Measurements from ENCODE around the gene P3H3.

The P3H3 gene

DNA sequence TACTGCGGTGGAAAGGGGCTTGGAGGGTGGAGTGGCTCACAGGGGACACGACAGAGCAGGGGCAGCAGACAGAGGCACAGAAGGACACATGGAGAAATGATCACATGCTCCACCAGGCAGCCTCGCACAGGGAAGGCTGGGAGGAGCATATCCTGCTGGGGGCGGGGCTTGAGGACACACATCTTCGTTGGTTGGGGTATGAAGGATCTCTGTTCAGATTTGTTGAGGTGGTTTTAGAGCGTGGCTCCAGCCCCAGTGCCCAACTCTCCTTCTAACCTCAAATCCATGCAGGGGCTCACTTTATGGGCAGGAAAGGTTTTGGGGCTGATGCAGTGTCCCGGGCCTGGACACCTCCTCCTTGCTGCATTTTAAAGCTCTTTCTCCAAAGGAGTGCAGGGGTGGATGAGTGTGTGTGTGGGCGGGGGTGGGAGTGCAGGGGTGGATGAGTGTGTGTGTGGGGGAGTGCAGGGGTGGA is 733 bp upstream of the P3H3 start:
- peak overlapping the region; percentile 62 for H3K4me3 Mint-ChIP-seq
- H3K27me3 Mint-ChIP-seq (ENCODE audit: low read depth) = peaks cover 68% of the 10 kb centered on the region
- H3K9me3 Mint-ChIP-seq = no peaks in the 10 kb centered on the region
- peak overlapping the region; percentile 32 for H3K27ac Mint-ChIP-seq
- H3K4me1 Mint-ChIP-seq (ENCODE audit: low read depth) = peaks cover 18% of the 10 kb centered on the region
- no peaks in the 10 kb centered on the region for H3K36me3 Mint-ChIP-seq (ENCODE audit: low read depth)

DNA sequence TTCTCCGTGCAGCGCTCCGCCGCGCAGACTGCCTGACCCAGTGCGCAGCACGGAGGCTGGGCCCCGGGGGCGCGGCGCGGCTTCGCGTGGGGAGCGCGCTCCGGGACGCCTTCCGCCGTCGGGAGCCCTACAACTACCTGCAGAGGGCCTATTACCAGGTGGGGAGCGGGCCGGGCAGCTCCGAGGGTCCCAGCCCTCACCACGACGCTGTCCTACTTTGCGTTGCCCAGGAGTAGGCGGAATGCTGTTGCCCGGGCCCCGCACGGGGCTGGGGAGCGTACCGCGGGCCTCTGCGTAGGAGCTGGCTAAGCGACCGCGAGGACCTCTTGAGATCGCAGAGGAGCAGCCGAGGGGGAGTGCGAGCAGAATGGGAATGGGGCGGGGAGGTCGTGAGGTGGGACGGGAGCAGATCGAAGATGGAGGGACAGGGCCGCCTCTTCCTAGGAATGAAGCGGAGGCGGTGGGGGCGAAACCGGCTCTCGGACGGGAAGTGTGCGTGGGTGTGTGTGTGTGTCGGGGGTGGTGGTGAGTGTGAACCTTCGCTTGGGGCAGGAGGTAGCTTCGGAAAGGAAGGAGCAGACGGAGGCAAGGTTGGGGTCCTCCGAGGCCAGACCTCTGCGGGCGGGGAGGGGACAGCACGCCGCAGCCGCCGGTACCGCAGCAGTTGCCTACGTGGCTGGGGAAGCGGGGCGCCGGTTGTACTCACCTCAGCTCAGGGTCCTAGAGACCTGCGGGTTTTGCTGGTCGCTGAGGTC is 751 bp downstream of the P3H3 start:
- Mint-ChIP-seq H3K36me3 (ENCODE audit: low read depth) (no peaks in the 10 kb centered on the region), H3K27me3 (ENCODE audit: low read depth) (peaks cover 58% of the 10 kb centered on the region), H3K4me3 (peak overlapping the region; percentile 85), H3K9me3 (no peaks in the 10 kb centered on the region), H3K27ac (peak overlapping the region; percentile 72), H3K4me1 (ENCODE audit: low read depth) (peaks cover 18% of the 10 kb centered on the region)

DNA sequence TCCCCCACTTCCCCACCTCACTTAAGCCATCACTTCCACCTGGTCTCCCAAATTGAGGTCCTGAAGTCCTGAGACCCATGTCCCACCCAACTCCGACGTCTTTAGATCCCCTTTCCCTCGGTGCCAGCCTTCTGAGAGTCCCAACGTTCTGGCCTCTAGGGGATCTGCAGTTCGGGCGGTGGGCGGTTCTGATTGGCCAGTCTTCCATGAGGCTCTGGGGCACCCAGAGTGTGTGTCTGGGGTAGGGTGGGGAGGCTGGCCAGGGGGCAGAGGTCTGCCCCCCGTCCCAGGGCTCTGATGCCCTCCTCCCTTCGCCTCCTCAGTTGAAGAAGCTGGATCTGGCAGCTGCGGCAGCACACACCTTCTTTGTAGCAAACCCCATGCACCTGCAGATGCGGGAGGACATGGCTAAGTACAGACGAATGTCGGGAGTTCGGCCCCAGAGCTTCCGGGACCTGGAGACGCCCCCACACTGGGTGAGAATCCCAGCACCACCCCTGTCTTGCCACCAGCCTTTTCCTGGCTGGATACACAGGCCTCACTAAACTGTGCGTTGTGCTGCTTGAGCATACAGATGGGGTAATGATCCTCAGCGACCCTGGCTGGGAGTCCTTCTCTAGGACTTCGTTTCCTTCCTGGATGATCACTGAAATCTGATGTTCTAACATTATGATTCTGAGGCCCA is 1.5 kb downstream of the P3H3 start:
- H3K27ac Mint-ChIP-seq = no peak overlapping the region
- H3K4me3 Mint-ChIP-seq = peak overlapping the region; percentile 85
- H3K9me3 Mint-ChIP-seq = no peaks in the 10 kb centered on the region
- H3K36me3 Mint-ChIP-seq (ENCODE audit: low read depth) = no peaks in the 10 kb centered on the region
- H3K4me1 Mint-ChIP-seq (ENCODE audit: low read depth) = peaks cover 20% of the 10 kb centered on the region
- peaks cover 53% of the 10 kb centered on the region for H3K27me3 Mint-ChIP-seq (ENCODE audit: low read depth)

DNA sequence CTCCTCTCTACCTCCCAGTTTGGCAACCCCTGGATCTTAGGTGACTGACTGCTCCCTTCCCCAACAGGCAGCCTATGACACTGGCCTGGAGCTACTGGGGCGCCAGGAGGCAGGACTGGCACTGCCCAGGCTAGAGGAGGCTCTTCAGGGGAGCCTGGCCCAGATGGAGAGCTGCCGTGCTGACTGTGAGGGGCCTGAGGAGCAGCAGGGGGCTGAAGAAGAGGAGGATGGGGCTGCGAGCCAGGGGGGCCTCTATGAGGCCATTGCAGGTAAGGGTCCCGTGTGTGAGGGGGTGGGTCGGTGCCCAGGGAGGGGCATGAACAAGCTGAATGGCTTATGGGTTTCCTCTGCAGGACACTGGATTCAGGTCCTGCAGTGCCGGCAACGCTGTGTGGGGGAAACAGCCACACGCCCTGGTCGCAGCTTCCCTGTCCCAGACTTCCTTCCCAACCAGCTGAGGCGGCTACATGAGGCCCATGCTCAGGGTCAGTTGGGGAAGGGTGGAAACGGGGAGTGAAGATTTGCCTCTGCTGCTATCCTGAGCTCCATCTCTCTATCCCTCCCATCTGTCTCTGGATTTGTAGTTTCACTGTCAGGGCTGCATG is 2.2 kb downstream of the P3H3 start:
- no peaks in the 10 kb centered on the region for H3K36me3 Mint-ChIP-seq (ENCODE audit: low read depth)
- H3K27me3 Mint-ChIP-seq (ENCODE audit: low read depth) = peaks cover 46% of the 10 kb centered on the region
- peaks cover 19% of the 10 kb centered on the region for H3K4me1 Mint-ChIP-seq (ENCODE audit: low read depth)
- peak overlapping the region; percentile 32 for H3K4me3 Mint-ChIP-seq
- no peaks in the 10 kb centered on the region for H3K9me3 Mint-ChIP-seq
- H3K27ac Mint-ChIP-seq = no peak overlapping the region

DNA sequence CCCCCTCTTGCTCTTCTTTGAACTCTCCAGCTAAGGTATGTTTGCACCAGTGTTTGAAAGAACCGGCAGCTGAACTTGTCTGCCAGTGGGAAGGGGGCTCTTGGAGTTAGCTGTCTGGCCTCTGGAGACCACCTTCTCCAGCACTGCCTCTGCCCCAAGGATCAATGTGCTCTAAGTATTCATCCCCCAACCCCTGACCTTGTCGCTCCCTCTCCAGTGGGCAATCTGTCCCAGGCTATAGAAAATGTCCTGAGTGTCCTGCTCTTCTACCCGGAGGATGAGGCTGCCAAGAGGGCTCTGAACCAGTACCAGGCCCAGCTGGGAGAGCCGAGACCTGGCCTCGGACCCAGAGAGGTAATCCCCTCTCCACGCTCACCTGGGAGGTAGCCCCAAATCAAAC is 2.8 kb downstream of the P3H3 start:
- Mint-ChIP-seq H3K27ac (no peak overlapping the region), H3K4me3 (peak overlapping the region; percentile 9), H3K4me1 (ENCODE audit: low read depth) (peaks cover 19% of the 10 kb centered on the region), H3K27me3 (ENCODE audit: low read depth) (peaks cover 41% of the 10 kb centered on the region), H3K9me3 (no peaks in the 10 kb centered on the region), H3K36me3 (ENCODE audit: low read depth) (no peaks in the 10 kb centered on the region)

DNA sequence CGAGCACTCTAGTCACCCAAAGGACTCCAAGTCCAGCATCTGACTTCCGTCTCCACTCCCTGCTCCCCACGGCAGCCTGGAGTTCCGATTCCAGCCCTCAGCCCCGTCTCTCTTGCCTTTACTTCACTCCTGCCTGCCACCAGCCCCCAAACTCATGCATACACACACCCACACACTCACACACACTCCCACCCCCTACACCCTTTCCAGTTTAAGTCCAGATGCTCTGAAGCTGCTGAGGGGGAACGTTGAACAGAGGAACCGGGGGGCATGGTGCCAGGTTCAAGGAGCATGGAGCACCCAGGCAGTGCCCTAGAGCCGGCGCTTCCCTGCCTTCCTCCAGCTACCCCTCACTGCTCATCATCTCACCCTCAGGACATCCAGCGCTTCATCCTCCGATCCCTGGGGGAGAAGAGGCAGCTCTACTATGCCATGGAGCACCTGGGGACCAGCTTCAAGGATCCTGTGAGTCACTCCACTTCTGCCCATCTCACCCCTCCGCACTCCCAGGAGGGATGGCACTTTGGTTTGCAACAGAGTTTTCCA is 3.3 kb downstream of the P3H3 start:
- Mint-ChIP-seq H3K36me3 (ENCODE audit: low read depth) (no peaks in the 10 kb centered on the region), H3K4me3 (no peak overlapping the region), H3K9me3 (no peaks in the 10 kb centered on the region), H3K27me3 (ENCODE audit: low read depth) (peaks cover 36% of the 10 kb centered on the region), H3K4me1 (ENCODE audit: low read depth) (peaks cover 19% of the 10 kb centered on the region), H3K27ac (no peak overlapping the region)

DNA sequence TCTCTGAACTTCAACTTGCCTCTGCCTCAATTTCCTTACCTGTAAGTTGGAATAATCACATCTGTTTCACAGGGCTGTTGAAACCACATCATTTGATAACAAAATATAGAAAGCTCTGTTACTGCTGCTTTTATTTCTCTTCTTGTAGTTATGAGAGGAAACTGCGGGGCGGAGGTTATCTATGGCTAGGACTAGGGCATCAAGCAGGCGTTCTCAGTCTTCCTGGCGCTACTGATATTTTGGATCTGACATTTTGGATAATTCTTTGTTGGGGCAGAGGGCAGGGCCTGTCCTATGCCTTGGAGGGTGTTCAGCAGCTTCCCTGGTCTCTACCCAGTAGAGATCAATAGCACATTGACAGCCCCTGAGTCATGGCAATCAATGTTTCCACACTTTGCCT is 3.9 kb downstream of the P3H3 start:
- H3K27me3 Mint-ChIP-seq (ENCODE audit: low read depth) = peaks cover 30% of the 10 kb centered on the region
- H3K27ac Mint-ChIP-seq = no peak overlapping the region
- H3K9me3 Mint-ChIP-seq = no peaks in the 10 kb centered on the region
- H3K4me3 Mint-ChIP-seq = no peak overlapping the region
- peaks cover 19% of the 10 kb centered on the region for H3K4me1 Mint-ChIP-seq (ENCODE audit: low read depth)
- no peaks in the 10 kb centered on the region for H3K36me3 Mint-ChIP-seq (ENCODE audit: low read depth)

DNA sequence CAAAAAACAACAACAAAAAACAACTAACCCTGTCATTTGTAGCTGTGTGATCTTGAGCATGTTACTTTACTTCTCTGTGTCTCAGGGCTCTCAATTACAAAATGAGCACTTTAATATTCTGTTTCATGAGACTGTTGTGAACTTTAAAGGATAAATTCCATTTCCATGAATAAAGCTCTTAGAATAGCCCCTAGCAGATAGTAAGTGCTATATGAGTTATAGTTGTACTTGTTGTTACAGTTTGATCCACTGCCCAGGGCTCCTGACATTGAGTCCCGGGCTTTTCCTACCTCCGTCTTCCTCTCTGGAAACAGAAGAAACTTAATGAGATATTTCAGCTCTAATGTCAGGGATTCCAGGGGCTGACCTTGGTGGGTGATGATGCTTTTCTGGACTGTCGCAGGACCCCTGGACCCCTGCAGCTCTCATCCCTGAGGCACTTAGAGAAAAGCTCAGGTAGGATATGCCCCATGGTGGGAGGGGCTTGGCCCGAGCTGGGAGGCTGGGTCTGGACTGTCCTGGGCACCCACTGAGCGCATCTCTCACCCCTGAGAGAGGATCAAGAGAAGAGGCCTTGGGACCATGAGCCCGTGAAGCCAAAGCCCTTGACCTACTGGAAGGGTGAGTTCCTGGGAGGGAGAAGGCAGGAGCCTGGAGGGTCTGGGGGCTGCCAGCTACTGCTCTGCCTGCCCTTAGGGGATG is 5.1 kb downstream of the P3H3 start:
- H3K36me3 Mint-ChIP-seq (ENCODE audit: low read depth) = no peaks in the 10 kb centered on the region
- H3K4me3 Mint-ChIP-seq = no peak overlapping the region
- H3K4me1 Mint-ChIP-seq (ENCODE audit: low read depth) = peaks cover 12% of the 10 kb centered on the region
- no peaks in the 10 kb centered on the region for H3K9me3 Mint-ChIP-seq
- peaks cover 21% of the 10 kb centered on the region for H3K27me3 Mint-ChIP-seq (ENCODE audit: low read depth)
- H3K27ac Mint-ChIP-seq = no peak overlapping the region

DNA sequence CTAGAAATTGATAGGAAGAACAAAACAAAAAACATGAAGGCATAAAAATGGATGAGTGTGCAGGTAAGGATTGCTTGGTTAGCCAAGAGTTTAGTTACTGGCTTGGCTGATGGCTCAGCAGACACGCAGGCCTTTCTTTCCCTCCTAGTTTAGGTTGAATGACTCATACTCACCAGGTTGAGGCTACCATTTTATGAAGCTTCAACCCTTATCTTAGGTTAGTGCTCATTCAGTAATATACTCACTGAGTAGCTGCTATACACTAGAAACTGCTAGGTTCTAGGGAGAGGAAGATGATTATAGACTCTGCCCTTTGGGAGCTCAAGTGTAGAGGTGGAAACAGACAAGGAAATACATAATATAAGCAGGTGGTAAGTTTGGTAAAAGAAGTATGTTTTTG is 6.0 kb downstream of the P3H3 start:
- Mint-ChIP-seq H3K27me3 (ENCODE audit: low read depth) (peaks cover 16% of the 10 kb centered on the region), H3K4me1 (ENCODE audit: low read depth) (peaks cover 7% of the 10 kb centered on the region), H3K9me3 (no peaks in the 10 kb centered on the region), H3K36me3 (ENCODE audit: low read depth) (no peaks in the 10 kb centered on the region), H3K4me3 (no peak overlapping the region), H3K27ac (no peak overlapping the region)

DNA sequence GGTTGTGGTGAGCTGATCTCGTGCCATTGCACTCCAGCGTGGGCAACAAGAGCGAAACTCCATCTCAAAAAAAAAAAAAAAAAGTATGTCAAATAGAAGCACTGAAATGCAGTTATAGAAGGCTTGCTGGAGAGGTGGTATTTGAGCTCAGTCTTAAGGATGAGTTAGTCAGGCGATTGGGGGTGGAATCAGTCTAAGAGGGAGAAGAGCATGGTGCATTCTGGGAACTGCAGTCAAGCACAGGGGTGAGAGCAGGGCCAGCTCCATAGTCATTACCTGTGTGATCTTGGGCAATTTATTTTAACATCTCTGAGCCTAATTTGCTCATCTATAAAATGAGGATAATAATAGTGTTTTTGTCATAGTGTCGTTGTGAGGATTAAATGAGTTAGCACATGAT is 6.7 kb downstream of the P3H3 start:
- Mint-ChIP-seq H3K9me3 (no peaks in the 10 kb centered on the region), H3K4me1 (ENCODE audit: low read depth) (peaks cover 4% of the 10 kb centered on the region), H3K36me3 (ENCODE audit: low read depth) (no peaks in the 10 kb centered on the region)

DNA sequence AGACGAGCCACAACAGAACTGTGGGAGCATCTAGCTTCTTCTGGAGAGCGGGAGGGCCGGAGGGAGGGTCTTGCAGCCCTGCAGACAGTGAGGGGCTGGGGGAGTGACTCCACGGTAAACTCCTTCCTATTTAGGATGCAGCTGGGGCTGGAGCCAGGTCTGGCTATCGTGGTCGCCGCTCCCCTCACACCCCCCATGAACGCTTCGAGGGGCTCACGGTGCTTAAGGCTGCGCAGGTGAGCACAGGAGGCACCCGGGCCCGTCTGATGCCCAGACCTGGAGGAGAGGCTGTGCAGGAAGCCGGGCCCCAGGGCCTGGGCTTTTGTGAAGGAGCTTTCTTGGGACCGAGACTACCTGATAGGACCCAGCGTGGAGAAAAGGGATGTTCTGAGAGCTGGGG is 8.6 kb downstream of the P3H3 start:
- Mint-ChIP-seq H3K9me3 (no peaks in the 10 kb centered on the region), H3K4me3 (no peak overlapping the region), H3K27me3 (ENCODE audit: low read depth) (no peaks in the 10 kb centered on the region), H3K36me3 (ENCODE audit: low read depth) (no peaks in the 10 kb centered on the region), H3K27ac (no peak overlapping the region), H3K4me1 (ENCODE audit: low read depth) (peaks cover 4% of the 10 kb centered on the region)

More for the DNA sequence above, 6.7 kb downstream of the P3H3 start:
- H3K4me3 Mint-ChIP-seq = no peak overlapping the region
- peaks cover 9% of the 10 kb centered on the region for H3K27me3 Mint-ChIP-seq (ENCODE audit: low read depth)
- H3K27ac Mint-ChIP-seq = no peak overlapping the region

DNA sequence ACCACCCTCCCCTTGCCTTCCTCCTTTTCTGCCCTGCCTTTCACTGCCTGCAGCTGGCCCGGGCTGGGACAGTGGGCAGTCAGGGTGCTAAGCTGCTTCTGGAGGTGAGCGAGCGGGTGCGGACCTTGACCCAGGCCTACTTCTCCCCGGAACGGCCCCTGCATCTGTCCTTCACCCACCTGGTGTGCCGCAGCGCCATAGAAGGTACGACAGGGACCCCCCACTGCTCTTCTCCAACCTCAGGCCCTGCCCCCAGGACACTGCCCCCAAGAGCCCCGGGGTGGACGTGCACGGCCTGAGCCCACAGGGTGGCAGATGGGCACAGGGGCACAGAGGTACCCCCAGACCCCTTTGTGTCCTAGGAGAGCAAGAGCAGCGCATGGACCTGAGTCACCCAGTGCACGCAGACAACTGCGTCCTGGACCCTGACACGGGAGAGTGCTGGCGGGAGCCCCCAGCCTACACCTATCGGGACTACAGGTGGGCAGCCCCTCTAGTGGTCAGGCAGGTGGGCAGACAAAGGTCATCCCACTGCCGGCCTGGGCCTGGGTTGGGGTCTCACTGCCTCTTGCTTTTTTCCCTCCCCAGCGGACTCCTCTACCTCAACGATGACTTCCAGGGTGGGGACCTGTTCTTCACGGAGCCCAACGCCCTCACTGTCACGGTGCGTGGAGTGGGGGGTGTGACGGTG is 9.3 kb downstream of the P3H3 start:
- Mint-ChIP-seq H3K4me1 (ENCODE audit: low read depth) (peaks cover 4% of the 10 kb centered on the region), H3K27me3 (ENCODE audit: low read depth) (no peaks in the 10 kb centered on the region), H3K9me3 (no peaks in the 10 kb centered on the region), H3K36me3 (ENCODE audit: low read depth) (no peaks in the 10 kb centered on the region), H3K27ac (no peak overlapping the region), H3K4me3 (no peak overlapping the region)

DNA sequence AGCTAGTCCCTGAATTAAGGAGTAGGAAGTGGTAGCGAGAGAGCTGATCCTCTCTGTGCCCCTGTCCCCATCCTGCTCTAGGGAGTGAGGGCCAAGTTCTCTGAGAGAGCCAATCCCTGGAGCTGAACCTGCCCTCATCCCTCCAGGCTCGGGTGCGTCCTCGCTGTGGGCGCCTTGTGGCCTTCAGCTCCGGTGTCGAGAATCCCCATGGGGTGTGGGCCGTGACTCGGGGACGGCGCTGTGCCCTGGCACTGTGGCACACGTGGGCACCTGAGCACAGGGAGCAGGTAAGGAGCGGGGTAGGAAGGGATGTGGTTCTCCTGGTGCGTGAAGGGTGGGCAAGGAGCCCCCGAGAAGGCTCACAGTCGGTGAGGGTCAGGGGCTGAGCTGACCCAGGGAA is 10.6 kb downstream of the P3H3 start:
- no peaks in the 10 kb centered on the region for H3K9me3 Mint-ChIP-seq
- no peaks in the 10 kb centered on the region for H3K36me3 Mint-ChIP-seq (ENCODE audit: low read depth)
- peaks cover 4% of the 10 kb centered on the region for H3K4me1 Mint-ChIP-seq (ENCODE audit: low read depth)
- H3K27ac Mint-ChIP-seq = no peak overlapping the region
- H3K27me3 Mint-ChIP-seq (ENCODE audit: low read depth) = no peaks in the 10 kb centered on the region
- no peak overlapping the region for H3K4me3 Mint-ChIP-seq
